HS-27A (cell line): ENCODE measurements around the gene DPH1.

Source experiments
- DNase-seq: peaks from one replicate; pipeline ENCODE4 v3.0.0-alpha.2; 2012; ENCODE audit warnings: low read depth, missing footprints

Gene DPH1

GRCh38 chr17:2027528-2028233 lies 2.3 kb upstream of the DPH1 start:
- no peak for DNase-seq

DNA sequence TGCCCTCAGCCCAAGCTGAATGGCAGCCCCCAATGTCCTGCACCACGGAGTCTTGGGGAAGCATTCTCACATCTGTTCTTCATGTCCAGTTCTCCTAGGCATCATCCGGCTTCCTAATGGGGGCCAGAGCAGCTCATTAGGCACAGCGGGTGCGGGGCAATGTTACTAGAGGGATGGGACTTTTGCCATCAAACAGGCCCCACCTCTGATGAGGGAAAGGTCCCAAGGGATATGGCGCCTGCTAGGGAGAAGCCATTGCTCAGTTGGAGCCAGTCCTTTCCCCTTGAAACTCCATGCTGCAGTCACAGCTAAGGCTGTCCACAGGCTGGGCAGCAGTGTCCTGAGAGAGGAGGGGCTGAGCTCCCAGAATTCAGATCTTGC lies 1.7 kb upstream of the DPH1 start:
- DNase-seq: no peak

- DNase-seq: no peak
Observed at GRCh38 chr17:2028737-2029136, 1.2 kb upstream of the DPH1 start.

DNA sequence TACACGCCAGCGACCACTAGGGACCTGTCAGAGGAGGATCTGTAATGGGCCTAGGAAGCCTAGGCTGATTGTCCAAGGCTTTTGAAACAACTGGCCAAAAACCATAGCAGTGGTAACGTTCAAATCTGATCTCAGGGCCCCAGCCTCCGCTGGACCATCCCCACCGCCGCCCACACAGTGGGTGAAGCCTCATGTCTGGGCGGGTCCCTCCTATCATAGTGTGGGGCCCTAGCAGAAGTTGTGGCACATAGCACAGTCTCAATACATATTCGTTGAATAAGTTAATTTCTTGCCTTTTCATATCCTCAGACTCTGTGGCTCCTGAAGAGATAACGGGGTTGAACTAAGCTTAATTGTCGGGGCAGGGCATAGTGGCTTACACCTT lies 818 bp downstream of the DPH1 start:
- DNase-seq: no peak

DNA sequence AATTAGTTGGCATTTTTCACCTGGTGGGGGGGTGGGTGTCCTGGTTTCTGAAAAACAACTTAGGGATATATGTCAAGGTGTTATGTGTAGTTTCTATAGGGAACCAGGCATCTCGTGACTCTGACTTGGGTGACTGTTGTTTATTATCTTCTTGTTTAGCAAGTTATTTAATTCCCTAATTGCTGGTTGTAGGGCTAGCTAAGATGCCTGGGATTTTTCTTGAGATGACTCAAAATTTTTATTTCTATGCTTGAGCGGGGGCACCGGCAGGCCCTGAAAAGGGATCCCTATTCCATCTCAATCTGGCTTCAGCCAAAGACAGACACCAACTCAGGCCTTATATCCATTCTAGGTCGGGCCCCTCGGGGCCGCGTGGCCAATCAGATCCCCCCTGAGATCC lies 3.2 kb downstream of the DPH1 start:
- DNase-seq: no peak

DNA sequence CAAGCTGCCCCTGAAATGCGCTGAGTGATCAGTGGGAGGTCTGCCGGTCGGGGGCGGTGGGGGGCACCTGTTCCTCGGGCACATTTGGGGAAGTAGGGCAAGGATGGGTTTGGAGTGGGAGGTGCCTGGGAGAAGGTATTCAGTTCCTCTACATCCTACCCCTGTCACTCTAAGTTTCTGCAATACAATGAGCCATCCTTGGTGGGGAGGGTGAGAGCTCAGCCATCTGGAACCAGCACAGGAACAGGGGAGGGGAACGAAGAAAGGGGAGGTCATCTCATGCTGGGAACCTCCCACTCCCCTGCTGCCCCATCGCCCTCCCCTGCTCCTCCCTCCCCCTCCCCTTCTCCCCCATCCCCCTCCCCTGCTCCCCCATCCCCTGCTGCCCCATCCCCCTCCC lies 4.2 kb downstream of the DPH1 start:
- no peak for DNase-seq

DNA sequence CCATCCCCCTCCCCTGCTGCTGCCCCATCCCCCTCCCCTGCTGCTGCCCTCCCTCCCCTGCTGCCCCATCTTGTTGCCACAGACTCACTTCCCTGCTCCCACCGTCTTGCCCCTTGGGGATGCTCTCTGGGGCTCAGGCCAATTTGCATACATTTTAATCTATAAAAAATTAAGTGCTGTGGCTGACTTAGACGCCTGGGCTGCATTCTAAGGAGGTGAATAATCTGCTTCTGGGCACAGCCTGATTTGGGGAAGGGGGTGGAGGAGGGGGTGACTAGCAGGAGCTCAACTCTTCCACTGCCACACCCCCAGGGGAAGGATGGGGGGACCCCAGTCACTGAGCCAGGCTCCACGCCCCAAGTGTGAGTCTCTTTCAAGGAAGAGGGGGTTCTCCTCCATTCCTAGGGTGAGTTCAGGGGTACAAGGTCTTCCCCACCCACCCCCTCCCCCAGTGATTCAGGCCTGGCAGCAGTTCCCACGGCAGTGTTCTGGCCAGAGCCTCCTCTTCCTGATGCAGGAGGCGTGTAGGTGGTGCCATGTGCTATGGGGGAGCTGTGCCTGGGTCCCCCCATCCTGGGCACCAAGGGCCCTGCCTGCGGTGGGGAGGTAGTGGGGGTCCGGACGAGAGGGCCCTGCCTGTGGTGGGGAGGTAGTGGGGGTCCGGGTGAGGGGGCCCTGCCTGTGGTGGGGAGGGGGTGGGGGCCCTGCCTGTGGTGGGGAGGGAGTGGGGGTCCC lies 5.0 kb downstream of the DPH1 start:
- DNase-seq: no peak

- no peak for DNase-seq
Observed at GRCh38 chr17:2035541-2036488, 5.9 kb downstream of the DPH1 start.

DNA sequence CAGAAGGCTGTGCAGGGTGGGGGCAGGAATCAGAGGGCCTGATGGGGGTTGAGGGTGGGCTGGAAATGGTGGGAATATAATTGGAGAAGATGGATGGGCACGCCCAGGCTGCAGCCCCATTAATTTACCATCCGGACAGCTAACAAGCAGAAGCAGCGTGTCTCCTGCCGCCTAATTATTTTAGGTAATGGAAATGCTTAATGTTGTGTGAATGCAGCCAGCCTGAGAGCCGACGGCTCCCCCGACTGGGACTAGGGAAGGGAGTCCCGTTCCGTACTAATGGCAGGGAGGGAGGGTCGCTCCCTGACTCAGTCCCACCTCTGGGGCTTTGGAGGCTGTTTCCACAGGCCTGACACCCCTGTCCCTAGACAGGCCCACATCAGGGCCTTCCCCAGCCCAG lies 7.2 kb downstream of the DPH1 start:
- no peak for DNase-seq

DNA sequence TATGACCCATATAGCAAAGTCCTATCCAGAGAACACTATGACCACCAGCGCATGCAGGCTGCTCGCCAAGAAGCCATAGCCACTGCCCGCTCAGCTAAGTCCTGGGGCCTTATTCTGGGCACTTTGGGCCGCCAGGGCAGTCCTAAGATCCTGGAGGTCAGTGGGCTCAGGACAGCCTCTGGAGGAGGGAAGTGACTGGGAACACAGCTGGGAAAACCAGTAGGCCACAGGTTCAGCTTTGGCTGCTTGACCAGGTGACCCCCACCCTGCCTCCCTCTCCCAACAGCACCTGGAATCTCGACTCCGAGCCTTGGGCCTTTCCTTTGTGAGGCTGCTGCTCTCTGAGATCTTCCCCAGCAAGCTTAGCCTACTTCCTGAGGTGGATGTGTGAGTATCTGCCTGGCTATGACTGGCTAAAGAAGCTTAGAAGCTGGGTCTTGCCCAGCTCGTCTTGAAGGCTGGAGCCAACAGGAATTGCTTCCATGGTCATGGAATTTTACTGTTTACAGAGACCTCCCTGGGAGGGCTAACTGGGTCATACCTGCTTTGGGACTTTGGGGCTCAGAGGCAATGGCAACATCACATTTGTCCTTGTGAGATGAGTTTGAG lies 10.4 kb downstream of the DPH1 start:
- DNase-seq: no peak

DNA sequence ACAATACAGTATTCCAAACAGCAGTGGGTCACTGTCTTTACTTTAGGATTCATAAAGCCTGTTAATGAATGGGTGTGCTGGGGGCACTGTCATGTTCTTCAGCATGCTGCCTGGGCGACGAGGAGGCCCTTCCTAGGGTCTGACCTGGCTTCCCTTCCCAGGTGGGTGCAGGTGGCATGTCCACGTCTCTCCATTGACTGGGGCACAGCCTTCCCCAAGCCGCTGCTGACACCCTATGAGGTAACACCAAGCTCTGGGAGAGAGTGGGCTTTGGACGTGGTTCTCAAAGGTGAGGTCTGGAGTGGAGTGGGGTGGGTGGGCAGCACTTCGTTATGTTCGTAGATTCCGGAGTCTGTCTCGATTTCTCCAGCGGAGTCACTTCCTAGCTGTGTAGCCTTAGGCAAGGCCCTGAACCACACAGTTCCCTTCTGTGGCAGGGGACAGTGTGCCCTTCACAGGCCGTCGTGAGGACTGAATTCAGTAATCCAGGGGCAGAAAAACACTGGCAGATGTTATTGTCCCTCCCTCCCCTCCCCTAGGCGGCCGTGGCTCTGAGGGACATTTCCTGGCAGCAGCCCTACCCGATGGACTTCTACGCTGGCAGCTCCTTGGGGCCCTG lies 11.1 kb downstream of the DPH1 start:
- no peak for DNase-seq

GRCh38 chr17:2041561-2042389 lies 11.8 kb downstream of the DPH1 start, which contains the start of gene OVCA2:
OVCA2 (plus strand) TSS chr17:2042022; CDS start chr17:2042048, 26 bp downstream.
- DNase-seq: peak; percentile 59

GRCh38 chr17:2042390-2042847 lies 12.5 kb downstream of the DPH1 start:
- no peak for DNase-seq

DNA sequence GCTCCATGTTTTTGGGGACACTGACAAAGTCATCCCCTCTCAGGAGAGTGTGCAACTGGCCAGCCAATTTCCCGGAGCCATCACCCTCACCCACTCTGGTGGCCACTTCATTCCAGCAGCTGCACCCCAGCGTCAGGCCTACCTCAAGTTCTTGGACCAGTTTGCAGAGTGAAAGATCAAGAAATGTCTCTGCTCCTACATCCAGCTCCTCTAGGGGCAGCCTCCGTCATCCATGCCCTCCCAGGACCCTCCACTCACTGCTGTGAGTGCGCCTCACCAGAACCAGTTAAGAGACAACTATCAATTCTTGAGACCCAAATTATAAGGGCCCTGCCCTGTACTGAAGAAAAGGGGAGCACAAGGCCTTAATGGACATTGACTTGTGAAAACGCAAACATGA lies 13.0 kb downstream of the DPH1 start:
- no peak for DNase-seq

DNA sequence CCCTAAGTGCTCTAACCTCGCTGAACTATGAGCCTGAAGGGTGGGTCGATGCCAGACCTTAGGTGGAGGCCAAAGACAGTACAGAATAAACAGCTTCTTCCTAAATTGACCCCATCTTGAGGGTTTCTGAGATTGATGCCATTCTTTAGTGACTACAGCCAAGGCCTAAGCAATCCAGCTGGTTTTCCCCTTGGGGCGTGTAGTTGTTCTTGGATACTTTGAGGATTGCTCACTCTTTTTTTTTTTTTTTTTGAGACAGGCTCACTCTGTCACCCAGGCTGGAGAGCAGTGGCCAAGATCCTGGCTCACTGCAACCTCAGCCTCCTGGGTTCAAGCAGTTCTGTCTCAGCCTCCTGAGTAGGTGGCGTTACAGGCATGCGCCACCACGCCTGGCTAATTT lies 13.8 kb downstream of the DPH1 start:
- DNase-seq: no peak

DNA sequence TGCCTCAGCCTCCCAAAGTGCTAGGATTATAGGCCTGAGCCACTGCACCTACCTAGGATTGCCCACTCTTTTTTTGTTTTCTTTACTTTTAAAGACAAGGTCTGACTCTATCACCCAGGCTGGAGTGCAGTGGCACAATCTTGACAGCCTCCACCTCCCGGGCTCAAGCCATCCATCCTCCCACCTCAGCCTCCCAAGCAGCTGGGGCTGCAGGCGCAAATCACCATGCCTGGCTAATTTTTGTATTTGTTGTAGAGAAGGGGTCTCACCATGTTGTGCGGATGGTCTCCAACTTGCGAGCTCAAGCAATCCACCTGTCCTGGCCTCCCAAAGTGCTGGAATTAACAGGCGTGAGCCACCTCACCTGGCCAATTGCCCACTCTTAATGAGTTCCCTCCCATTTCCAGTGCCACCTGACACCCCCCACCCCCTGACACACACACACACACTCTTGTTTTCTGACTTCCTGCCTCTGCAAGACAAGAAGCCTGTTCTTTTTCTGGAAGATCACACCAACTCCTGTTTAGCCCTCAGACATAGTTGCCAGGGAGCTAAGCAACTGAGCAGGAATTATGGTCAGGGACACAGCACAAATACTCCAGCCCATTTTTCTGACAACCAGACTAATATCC lies 14.4 kb downstream of the DPH1 start:
- DNase-seq: no peak

DNA sequence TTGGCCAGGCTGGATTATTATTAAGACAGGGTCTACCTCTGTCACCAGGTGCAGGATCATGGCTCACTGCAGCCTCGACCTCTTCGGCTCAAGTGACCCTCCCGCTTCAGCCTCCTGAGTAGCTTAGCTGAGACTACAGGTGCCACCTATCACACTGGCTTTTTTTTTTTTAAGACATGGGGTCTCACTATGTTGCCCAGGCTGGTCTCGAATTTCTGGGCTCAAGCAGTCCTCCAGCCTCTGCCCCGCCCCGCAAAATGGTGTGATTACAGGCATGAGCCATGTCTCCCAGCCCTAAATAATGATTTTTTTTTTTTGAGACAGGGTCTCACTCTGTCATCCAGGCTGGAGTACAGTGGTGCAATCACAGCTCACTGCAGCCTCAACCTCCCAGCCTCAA lies 17.6 kb downstream of the DPH1 start:
- DNase-seq: no peak

GRCh38 chr17:2048805-2049204 lies 18.9 kb downstream of the DPH1 start:
- no peak for DNase-seq

GRCh38 chr17:2049333-2050299 lies 19.7 kb downstream of the DPH1 start:
- DNase-seq: no peak
